HepG2 (cell line): Measurements from ENCODE around the gene KCTD8. TPM values are rescaled to one million over a fixed set of nuclear protein-coding genes. Genes with fewer than 3 reads are reported as not detected.

Experiments used
- ATAC-seq: fragments of 200-7000 bp; cut with Tn5 transposase; 3 replicates; pipeline ENCODE4 v1.9.1; 2020; ENCODE audit warnings: mild to moderate bottlenecking, moderate library complexity
- BruUV-seq: library from RNA; stranded (reverse); fragments of 400-500 nt; replicated peaks from 2 replicates; lab custom pipeline; 2021; lab: Mats Ljungman, UMichigan
- CTCF ChIA-PET: fragments of 300-600 bp; formaldehyde crosslinking; extraction: SDS; loops from one replicate; lab custom pipeline; 2021; ENCODE audit warnings: low total read pairs, inconsistent platforms, low intra/inter-chr PET ratio; lab: Yijun Ruan, JAX
- POLR2A ChIA-PET: fragments of 350-600 bp; sonication (Branson Sonifier 250); formaldehyde crosslinking; loops from one replicate; lab custom pipeline; 2020; ENCODE audit warnings: antibody characterized with exemption, inconsistent platforms; lab: Yijun Ruan, JAX
- DNase-seq: peaks from one replicate; pipeline ENCODE4 v3.0.0-alpha.2; 2015; ENCODE audit warnings: low spot score
- FAIRE-seq: peaks from 3 replicates; lab custom pipeline; 2011; peaks lifted over from hg19 to GRCh38; lab: Jason Lieb, UNC
- H2AFZ ChIP-seq: one replicate; pipeline ENCODE4 v1.6.1; 2011; ENCODE audit warnings: low read length, inconsistent platforms
- H3K27ac ChIP-seq: fragments of 300-600 bp; 3 replicates; pipeline ENCODE4 v1.8.0; 2011; ENCODE audit warnings: mixed run types, mild to moderate bottlenecking, mixed read lengths, low read length, inconsistent platforms; ENCODE audit not compliant: insufficient read depth; ENCODE audit errors: extremely low read length
- H3K27me3 ChIP-seq, 2 experiments: fragments of 200-600 bp in 1 of 2; 2 replicates in 1 of 2; 3 replicates in 1 of 2; pipeline versions ENCODE4 v1.6.0 to v1.8.0; 2011; ENCODE audit warnings: low read length in 2 of 2, mild to moderate bottlenecking in 2 of 2, moderate library complexity in 2 of 2, inconsistent platforms in 1 of 2; ENCODE audit not compliant: insufficient read depth in 2 of 2, control insufficient read depth in 1 of 2
- H3K36me3 ChIP-seq, 2 experiments: fragments of 200-600 bp in 1 of 2; replicated peaks in 1 of 2; 2 replicates in 1 of 2; 3 replicates in 1 of 2; pipeline versions ENCODE4 v1.5.1 to v1.8.0; 2011; ENCODE audit warnings: low read length in 2 of 2, inconsistent platforms in 1 of 2; ENCODE audit not compliant: insufficient read depth in 2 of 2, control insufficient read depth in 1 of 2
- H3K4me1 ChIP-seq: 2 replicates; pipeline ENCODE4 v1.5.1; 2012; ENCODE audit warnings: low read length, inconsistent platforms; ENCODE audit not compliant: insufficient read depth
- H3K4me2 ChIP-seq: 2 replicates; pipeline ENCODE4 v1.6.0; 2011; ENCODE audit warnings: low read depth, low read length, inconsistent platforms
- H3K4me3 ChIP-seq, 3 experiments: fragments of 200-600 bp in 1 of 3; sonication (generic), shearing (Covaris generic) in 1 of 3; replicated peaks in 1 of 3; 2 replicates each; pipeline ENCODE4 v1.5.1; 2011 to 2016; ENCODE audit warnings: low read length in 3 of 3, inconsistent platforms in 2 of 3, low read depth in 2 of 3, mild to moderate bottlenecking in 2 of 3, control low read depth in 1 of 3, mixed read lengths in 1 of 3; ENCODE audit not compliant: insufficient read depth in 1 of 3
- H3K79me2 ChIP-seq: one replicate; pipeline ENCODE4 v1.6.1; 2011; ENCODE audit warnings: low read length, inconsistent platforms; ENCODE audit not compliant: insufficient read depth
- H3K9ac ChIP-seq: 2 replicates; pipeline ENCODE4 v1.6.0; 2011; ENCODE audit warnings: mild to moderate bottlenecking, low read depth, low read length, inconsistent platforms; ENCODE audit not compliant: insufficient read depth
- H3K9me3 ChIP-seq: 2 replicates; pipeline ENCODE4 v1.5.1; 2012; ENCODE audit warnings: mild to moderate bottlenecking, low read length
- H4K20me1 ChIP-seq: 2 replicates; pipeline ENCODE4 v1.6.0; 2011; ENCODE audit warnings: inconsistent platforms, mild to moderate bottlenecking, low read length, moderate library complexity; ENCODE audit not compliant: insufficient read depth
- ETV6 ChIP-seq: sonication (generic); formaldehyde crosslinking; conservative IDR thresholded peaks from 2 replicates; pipeline ENCODE4 v1.4.0; 2020; ENCODE audit warnings: missing genetic modification reagents
- FOXP1 ChIP-seq, 2 experiments: fragments of 450-650 bp in 1 of 2; IDR thresholded peaks; 2 replicates each; pipeline ENCODE4 v1.6.1; 2017 to 2018; ENCODE audit warnings: antibody characterized with exemption in 1 of 2
- HNF1A ChIP-seq, 2 experiments: sonication (generic) in 1 of 2; formaldehyde crosslinking in 1 of 2; IDR thresholded peaks; 2 replicates each; pipeline versions ENCODE4 v1.4.0 to v1.6.1; 2016 to 2020; ENCODE audit warnings: borderline replicate concordance in 1 of 2, low read depth in 1 of 2, mild to moderate bottlenecking in 1 of 2, missing genetic modification reagents in 1 of 2
- KLF13 ChIP-seq: sonication (generic); formaldehyde crosslinking; IDR thresholded peaks from 2 replicates; pipeline ENCODE4 v1.4.0; 2020; ENCODE audit warnings: mild to moderate bottlenecking, missing genetic modification reagents
- NFE2 ChIP-seq: sonication (generic); formaldehyde crosslinking; IDR thresholded peaks from 2 replicates; pipeline ENCODE4 v1.4.0; 2020; ENCODE audit warnings: missing genetic modification reagents
- SNAPC2 ChIP-seq: sonication (generic); formaldehyde crosslinking; IDR thresholded peaks from 2 replicates; pipeline ENCODE4 v1.8.1; 2022; ENCODE audit warnings: mild to moderate bottlenecking, missing genetic modification reagents
- SRF ChIP-seq: IDR thresholded peaks from 2 replicates; pipeline ENCODE4 v1.6.1; 2011; ENCODE audit warnings: mild to moderate bottlenecking, low read depth, low read length, moderate library complexity
- ZNF101 ChIP-seq: sonication (generic); formaldehyde crosslinking; IDR thresholded peaks from 2 replicates; pipeline ENCODE4 v1.4.0; 2020; ENCODE audit warnings: mild to moderate bottlenecking, low read depth, missing genetic modification reagents, borderline replicate concordance
- ZNF333 ChIP-seq: sonication (generic); formaldehyde crosslinking; IDR thresholded peaks from 2 replicates; pipeline ENCODE4 v1.4.0; 2020; ENCODE audit warnings: mild to moderate bottlenecking, missing genetic modification reagents, borderline replicate concordance
- ZNF556 ChIP-seq: sonication (generic); formaldehyde crosslinking; IDR thresholded peaks from 2 replicates; pipeline ENCODE4 v1.4.0; 2020; ENCODE audit warnings: mild to moderate bottlenecking, missing genetic modification reagents, borderline replicate concordance
- ZNF709 ChIP-seq: sonication (generic); formaldehyde crosslinking; IDR thresholded peaks from 2 replicates; pipeline ENCODE4 v1.5.0; 2020; ENCODE audit warnings: mild to moderate bottlenecking, missing genetic modification reagents
- ZNF792 ChIP-seq: IDR thresholded peaks from 2 replicates; pipeline ENCODE4 v1.6.1; 2016
- ZNF850 ChIP-seq: sonication (generic); formaldehyde crosslinking; conservative IDR thresholded peaks from 2 replicates; pipeline ENCODE4 v1.9.0; 2021; ENCODE audit warnings: mild to moderate bottlenecking, missing genetic modification reagents
- WGBS: methylation state at CpG from one replicate; pipeline ENCODE4 v1.1.6; 2017; ENCODE audit warnings: low lambda C conversion rate; 5-methylcytosine and 5-hydroxymethylcytosine counted together
- in situ Hi-C: cut with HindIII; loops from 2 replicates; pipeline ENCODE4 v1.10.0; 2017; ENCODE audit warnings: low pct_unique_long_range_greater_than_20kb; ENCODE audit not compliant: extremely low pct_ligation_motif_present
- intact Hi-C: fragments of 100-400 bp; cut with micrococcal nuclease; formaldehyde crosslinking; loops from one replicate; pipeline ENCODE4 v1.10.0; 2022; ENCODE audit not compliant: unreplicated experiment
- polyA plus RNA-seq, 8 experiments: library from polyadenylated mRNA; depleted of rRNA in 3 of 8; stranded (reverse) in 7 of 8; unstranded in 1 of 8; fragments of >200 nt; fragmentation: Illumina TruSeq in 4 of 8; extraction: Trizol in 4 of 8; gene quantifications; 2 replicates each; pipeline versions ENCODE4 v1.2.1 to v1.2.3, GENCODE V29; 2011 to 2016; ENCODE audit warnings: low read depth in 4 of 8, missing spikeins in 1 of 8, mixed read lengths in 1 of 8; ENCODE audit not compliant: insufficient read depth in 1 of 8
- total RNA-seq, 5 experiments: library from RNA; depleted of rRNA; stranded (reverse); fragments of >200 nt; fragmentation: Illumina TruSeq; extraction: Trizol; gene quantifications; 2 replicates each; pipeline ENCODE4 v1.2.3, GENCODE V29; 2016; ENCODE audit warnings: low read depth in 1 of 5
- TF ChIP-seq, protein P1 (sequence below), 2 experiments: sonication (generic) in 1 of 2; formaldehyde crosslinking in 1 of 2; IDR thresholded peaks; 2 replicates each; pipeline versions ENCODE4 v1.4.0 to v1.6.1; 2018 to 2020; ENCODE audit warnings: missing genetic modification reagents in 2 of 2, borderline replicate concordance in 1 of 2, low read depth in 1 of 2, mild to moderate bottlenecking in 1 of 2, missing biosample characterization in 1 of 2
- TF ChIP-seq, protein P2 (sequence below): IDR thresholded peaks from 2 replicates; pipeline ENCODE4 v1.6.1; 2016; ENCODE audit warnings: missing genetic modification reagents, missing compliant biosample characterization
- TF ChIP-seq, protein P3 (sequence below): sonication (generic); formaldehyde crosslinking; IDR thresholded peaks from 2 replicates; pipeline ENCODE4 v1.4.0; 2020; ENCODE audit warnings: mild to moderate bottlenecking, missing genetic modification reagents, borderline replicate concordance

Gene KCTD8
- total and polyA plus RNA-seq, 2 of the 13 experiments (the other 11 are each of a cell fraction or from before 2014, with no cell fraction given) = not detected

DNA sequence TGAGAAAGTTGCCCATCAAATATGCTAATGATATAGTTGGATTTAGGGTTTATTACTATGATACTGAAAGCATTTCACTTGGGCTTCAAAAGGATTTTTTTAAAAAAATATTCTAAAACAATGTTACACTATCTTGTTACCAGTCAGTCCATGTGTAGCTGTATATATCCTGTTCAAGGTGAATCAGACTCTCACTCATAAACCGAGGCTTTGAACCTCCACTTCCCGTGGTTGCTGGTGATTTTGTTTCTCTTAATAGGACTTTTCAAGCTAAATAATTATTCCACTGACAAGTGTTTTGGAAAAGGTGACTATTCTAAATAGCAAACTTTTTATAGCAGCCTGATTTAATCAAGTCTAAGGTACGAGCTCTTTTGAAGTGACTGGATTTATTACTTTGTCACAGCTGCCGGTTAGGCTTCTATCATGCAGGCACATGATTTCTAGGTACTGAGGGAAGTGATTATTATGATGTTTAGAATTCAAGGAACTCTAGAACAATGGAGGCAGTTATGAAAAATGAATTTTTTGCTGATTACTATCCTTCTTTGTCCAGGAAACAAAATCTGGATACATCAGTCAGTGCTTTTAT lies 287.7 kb downstream of the KCTD8 start:
- Histone ChIP-seq H3K9ac (no peak overlapping the region), H3K27ac (no peak overlapping the region), H3K27me3 (no peaks in the 10 kb centered on the region), H3K4me3 (no peak overlapping the region), H3K36me3 (no peaks in the 10 kb centered on the region), H3K4me1 (no peaks in the 10 kb centered on the region), H3K9me3 (peaks cover 31% of the 10 kb centered on the region), H3K79me2 (no peaks in the 10 kb centered on the region), H2AFZ (no peak overlapping the region), H4K20me1 (no peaks in the 10 kb centered on the region), H3K4me2 (no peak overlapping the region)
- TF ChIP-seq ZNF556 (CRISPR knock-in tag) (no peak), KLF13 (CRISPR knock-in tag) (no peak), FOXP1 (IDR thresholded peaks at IDR 0.05) (no peak), FOXP1 (CRISPR knock-in tag; IDR thresholded peaks at IDR 0.05) (no peak), SNAPC2 (CRISPR knock-in tag) (no peak), SRF (no peak), HNF1A (IDR thresholded peaks at IDR 0.05; ENCODE audit: low read depth) (no peak), HNF1A (CRISPR knock-in tag; IDR thresholded peaks at IDR 0.05; ENCODE audit: borderline replicate concordance) (no peak), ZNF792 (CRISPR knock-in tag) (no peak), ETV6 (no peak), ZNF709 (CRISPR knock-in tag) (no peak), NFE2 (CRISPR knock-in tag) (no peak), ZNF850 (CRISPR knock-in tag) (no peak), ZNF101 (no peak), ZNF333 (CRISPR knock-in tag) (no peak)
- TF ChIP-seq, protein P1, sequence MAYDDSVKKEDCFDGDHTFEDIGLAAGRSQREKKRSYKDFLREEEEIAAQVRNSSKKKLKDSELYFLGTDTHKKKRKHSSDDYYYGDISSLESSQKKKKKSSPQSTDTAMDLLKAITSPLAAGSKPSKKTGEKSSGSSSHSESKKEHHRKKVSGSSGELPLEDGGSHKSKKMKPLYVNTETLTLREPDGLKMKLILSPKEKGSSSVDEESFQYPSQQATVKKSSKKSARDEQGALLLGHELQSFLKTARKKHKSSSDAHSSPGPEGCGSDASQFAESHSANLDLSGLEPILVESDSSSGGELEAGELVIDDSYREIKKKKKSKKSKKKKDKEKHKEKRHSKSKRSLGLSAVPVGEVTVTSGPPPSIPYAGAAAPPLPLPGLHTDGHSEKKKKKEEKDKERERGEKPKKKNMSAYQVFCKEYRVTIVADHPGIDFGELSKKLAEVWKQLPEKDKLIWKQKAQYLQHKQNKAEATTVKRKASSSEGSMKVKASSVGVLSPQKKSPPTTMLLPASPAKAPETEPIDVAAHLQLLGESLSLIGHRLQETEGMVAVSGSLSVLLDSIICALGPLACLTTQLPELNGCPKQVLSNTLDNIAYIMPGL (CRISPR knock-in tag; IDR thresholded peaks at IDR 0.05; ENCODE audit: borderline replicate concordance in 1 of 2, low read depth in 1 of 2) = no peak
- TF ChIP-seq, protein P2, sequence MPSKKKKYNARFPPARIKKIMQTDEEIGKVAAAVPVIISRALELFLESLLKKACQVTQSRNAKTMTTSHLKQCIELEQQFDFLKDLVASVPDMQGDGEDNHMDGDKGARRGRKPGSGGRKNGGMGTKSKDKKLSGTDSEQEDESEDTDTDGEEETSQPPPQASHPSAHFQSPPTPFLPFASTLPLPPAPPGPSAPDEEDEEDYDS (CRISPR knock-in tag) = no peak
- TF ChIP-seq, protein P3, sequence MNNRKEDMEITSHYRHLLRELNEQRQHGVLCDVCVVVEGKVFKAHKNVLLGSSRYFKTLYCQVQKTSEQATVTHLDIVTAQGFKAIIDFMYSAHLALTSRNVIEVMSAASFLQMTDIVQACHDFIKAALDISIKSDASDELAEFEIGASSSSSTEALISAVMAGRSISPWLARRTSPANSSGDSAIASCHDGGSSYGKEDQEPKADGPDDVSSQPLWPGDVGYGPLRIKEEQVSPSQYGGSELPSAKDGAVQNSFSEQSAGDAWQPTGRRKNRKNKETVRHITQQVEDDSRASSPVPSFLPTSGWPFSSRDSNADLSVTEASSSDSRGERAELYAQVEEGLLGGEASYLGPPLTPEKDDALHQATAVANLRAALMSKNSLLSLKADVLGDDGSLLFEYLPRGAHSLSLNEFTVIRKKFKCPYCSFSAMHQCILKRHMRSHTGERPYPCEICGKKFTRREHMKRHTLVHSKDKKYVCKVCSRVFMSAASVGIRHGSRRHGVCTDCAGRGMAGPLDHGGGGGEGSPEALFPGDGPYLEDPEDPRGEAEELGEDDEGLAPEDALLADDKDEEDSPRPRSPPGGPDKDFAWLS (CRISPR knock-in tag) = no peak
- ATAC-seq (no peak), DNase-seq (no peak), FAIRE-seq (no peak)
- intact Hi-C loops = no loop called here
- BruUV-seq = no TSS peak
- in situ Hi-C loops = no loop called here
- ChIA-PET CTCF (no interaction called here), POLR2A (no interaction called here)
- WGBS = 13% methylated on average over 4 of the region's 4 CpGs
